ENCODE results near the gene ITGAL.
"Not testable (repeated sequence)": the region's sequence is repeated elsewhere in the genome, so short reads cannot be mapped to it uniquely, and the experiment has no call there.

The ITGAL gene

GRCh38 chr16:30445149-30445407, 27.5 kb upstream of the ITGAL start:
- Histone ChIP-seq H3K4me3 (ENCODE audit: low read depth, low read length) (peak overlapping the region; percentile 93), H3K9ac (ENCODE audit: low read depth, low read length) (peak overlapping the region; percentile 37), H3K9me3 (ENCODE audit: control insufficient read depth, insufficient read depth, low read length) (no peaks in the 10 kb centered on the region), H3K36me3 (ENCODE audit: control insufficient read depth, insufficient read depth, low read length) (peaks cover 2% of the 10 kb centered on the region), H3K27me3 (ENCODE audit: control insufficient read depth, insufficient read depth, low read length) (peaks cover 4% of the 10 kb centered on the region), H3K4me1 (ENCODE audit: control insufficient read depth, insufficient read depth, low read length) (peaks cover 3% of the 10 kb centered on the region)

GRCh38 chr16:30445408-30446202, 26.9 kb upstream of the ITGAL start, which contains the start of gene SEPHS2:
TSS of gene SEPHS2 (minus strand) at chr16:30445874. CDS start at chr16:30445727, 147 bp downstream.
- Histone ChIP-seq H3K9ac (ENCODE audit: low read depth, low read length) (peak within 1 kb of the TSS; percentile 85), H3K27me3 (ENCODE audit: control insufficient read depth, insufficient read depth, low read length) (peaks cover 4% of the 10 kb centered on the region), H3K4me1 (ENCODE audit: control insufficient read depth, insufficient read depth, low read length) (peaks cover 3% of the 10 kb centered on the region), H3K4me3 (ENCODE audit: low read depth, low read length) (peak within 1 kb of the TSS; percentile 93), H3K36me3 (ENCODE audit: control insufficient read depth, insufficient read depth, low read length) (peaks cover 2% of the 10 kb centered on the region), H3K9me3 (ENCODE audit: control insufficient read depth, insufficient read depth, low read length) (no peaks in the 10 kb centered on the region)

- peak overlapping the region; percentile 38 for H3K9ac ChIP-seq (ENCODE audit: low read depth, low read length)
- peaks cover 3% of the 10 kb centered on the region for H3K4me1 ChIP-seq (ENCODE audit: control insufficient read depth, insufficient read depth, low read length)
- peaks cover 4% of the 10 kb centered on the region for H3K27me3 ChIP-seq (ENCODE audit: control insufficient read depth, insufficient read depth, low read length)
- H3K9me3 ChIP-seq (ENCODE audit: control insufficient read depth, insufficient read depth, low read length): no peaks in the 10 kb centered on the region
- peak overlapping the region; percentile 93 for H3K4me3 ChIP-seq (ENCODE audit: low read depth, low read length)
- H3K36me3 ChIP-seq (ENCODE audit: control insufficient read depth, insufficient read depth, low read length): peaks cover 2% of the 10 kb centered on the region
Observed at GRCh38 chr16:30446203-30446595, 26.3 kb upstream of the ITGAL start.

GRCh38 chr16:30447512-30448226, 24.9 kb upstream of the ITGAL start:
- peaks cover 2% of the 10 kb centered on the region for H3K36me3 ChIP-seq (ENCODE audit: control insufficient read depth, insufficient read depth, low read length)
- peaks cover 4% of the 10 kb centered on the region for H3K27me3 ChIP-seq (ENCODE audit: control insufficient read depth, insufficient read depth, low read length)
- no peaks in the 10 kb centered on the region for H3K9me3 ChIP-seq (ENCODE audit: control insufficient read depth, insufficient read depth, low read length)
- peaks cover 3% of the 10 kb centered on the region for H3K4me1 ChIP-seq (ENCODE audit: control insufficient read depth, insufficient read depth, low read length)
- H3K9ac ChIP-seq (ENCODE audit: low read depth, low read length): no peak overlapping the region
- no peak overlapping the region for H3K4me3 ChIP-seq (ENCODE audit: low read depth, low read length)

GRCh38 chr16:30449116-30449435, 23.5 kb upstream of the ITGAL start:
- H3K4me3 ChIP-seq (ENCODE audit: low read depth, low read length): no peak overlapping the region
- H3K36me3 ChIP-seq (ENCODE audit: control insufficient read depth, insufficient read depth, low read length): peaks cover 2% of the 10 kb centered on the region
- peaks cover 4% of the 10 kb centered on the region for H3K27me3 ChIP-seq (ENCODE audit: control insufficient read depth, insufficient read depth, low read length)
- H3K4me1 ChIP-seq (ENCODE audit: control insufficient read depth, insufficient read depth, low read length): peaks cover 3% of the 10 kb centered on the region
- H3K9me3 ChIP-seq (ENCODE audit: control insufficient read depth, insufficient read depth, low read length): no peaks in the 10 kb centered on the region
- no peak overlapping the region for H3K9ac ChIP-seq (ENCODE audit: low read depth, low read length)

- not testable (repeated sequence) for H3K27me3 ChIP-seq (ENCODE audit: control insufficient read depth, insufficient read depth, low read length); H3K9me3 ChIP-seq (ENCODE audit: control insufficient read depth, insufficient read depth, low read length); H3K4me1 ChIP-seq (ENCODE audit: control insufficient read depth, insufficient read depth, low read length); H3K36me3 ChIP-seq (ENCODE audit: control insufficient read depth, insufficient read depth, low read length); H3K9ac ChIP-seq (ENCODE audit: low read depth, low read length); H3K4me3 ChIP-seq (ENCODE audit: low read depth, low read length)
Observed at GRCh38 chr16:30452709-30453580, 19.6 kb upstream of the ITGAL start.

GRCh38 chr16:30456302-30456701, 16.2 kb upstream of the ITGAL start:
- H3K9ac ChIP-seq (ENCODE audit: low read depth, low read length): no peak overlapping the region
- H3K4me1 ChIP-seq (ENCODE audit: control insufficient read depth, insufficient read depth, low read length): no peaks in the 10 kb centered on the region
- H3K9me3 ChIP-seq (ENCODE audit: control insufficient read depth, insufficient read depth, low read length): no peaks in the 10 kb centered on the region
- H3K4me3 ChIP-seq (ENCODE audit: low read depth, low read length): no peak overlapping the region
- H3K27me3 ChIP-seq (ENCODE audit: control insufficient read depth, insufficient read depth, low read length): no peaks in the 10 kb centered on the region
- H3K36me3 ChIP-seq (ENCODE audit: control insufficient read depth, insufficient read depth, low read length): no peaks in the 10 kb centered on the region

- no peaks in the 10 kb centered on the region for H3K9me3 ChIP-seq (ENCODE audit: control insufficient read depth, insufficient read depth, low read length)
- no peaks in the 10 kb centered on the region for H3K4me1 ChIP-seq (ENCODE audit: control insufficient read depth, insufficient read depth, low read length)
- no peaks in the 10 kb centered on the region for H3K36me3 ChIP-seq (ENCODE audit: control insufficient read depth, insufficient read depth, low read length)
- no peak overlapping the region for H3K9ac ChIP-seq (ENCODE audit: low read depth, low read length)
- H3K4me3 ChIP-seq (ENCODE audit: low read depth, low read length): no peak overlapping the region
- no peaks in the 10 kb centered on the region for H3K27me3 ChIP-seq (ENCODE audit: control insufficient read depth, insufficient read depth, low read length)
Observed at GRCh38 chr16:30457256-30457655, 15.3 kb upstream of the ITGAL start.

- no peak overlapping the region for H3K4me3 ChIP-seq (ENCODE audit: low read depth, low read length)
- H3K4me1 ChIP-seq (ENCODE audit: control insufficient read depth, insufficient read depth, low read length): no peaks in the 10 kb centered on the region
- H3K36me3 ChIP-seq (ENCODE audit: control insufficient read depth, insufficient read depth, low read length): no peaks in the 10 kb centered on the region
- H3K9me3 ChIP-seq (ENCODE audit: control insufficient read depth, insufficient read depth, low read length): no peaks in the 10 kb centered on the region
- no peaks in the 10 kb centered on the region for H3K27me3 ChIP-seq (ENCODE audit: control insufficient read depth, insufficient read depth, low read length)
- H3K9ac ChIP-seq (ENCODE audit: low read depth, low read length): no peak overlapping the region
Observed at GRCh38 chr16:30457743-30458560, 14.6 kb upstream of the ITGAL start.

GRCh38 chr16:30458561-30459394, 13.8 kb upstream of the ITGAL start:
- Histone ChIP-seq H3K27me3 (ENCODE audit: control insufficient read depth, insufficient read depth, low read length) (no peaks in the 10 kb centered on the region), H3K4me1 (ENCODE audit: control insufficient read depth, insufficient read depth, low read length) (no peaks in the 10 kb centered on the region), H3K9ac (ENCODE audit: low read depth, low read length) (no peak overlapping the region), H3K9me3 (ENCODE audit: control insufficient read depth, insufficient read depth, low read length) (no peaks in the 10 kb centered on the region), H3K36me3 (ENCODE audit: control insufficient read depth, insufficient read depth, low read length) (no peaks in the 10 kb centered on the region), H3K4me3 (ENCODE audit: low read depth, low read length) (no peak overlapping the region)
